HG03439 (cell line): Measurements from ENCODE around the gene RHO.

Experiments used
- ATAC-seq: cut with Tn5 transposase; IDR thresholded peaks from one replicate; pipeline ENCODE4 v1.9.1; 2021; ENCODE audit warnings: mild to moderate bottlenecking, moderate library complexity; ENCODE audit not compliant: unreplicated experiment

RHO gene

GRCh38 chr3:129576514-129577352, 48.3 kb downstream of the RHO start:
- ATAC-seq = no peak

- no peak for ATAC-seq
These were observed 48.9 kb downstream of the RHO start for GRCh38 chr3:129577366-129577765.

GRCh38 chr3:129577925-129578786, 49.7 kb downstream of the RHO start:
- ATAC-seq = no peak

- ATAC-seq = no peak
These were observed 51.6 kb downstream of the RHO start for GRCh38 chr3:129579991-129580390.

- ATAC-seq = no peak
These were observed 53.2 kb downstream of the RHO start for GRCh38 chr3:129581623-129582022.

GRCh38 chr3:129582799-129583198, 54.4 kb downstream of the RHO start:
- no peak for ATAC-seq

- no peak for ATAC-seq
These were observed 54.9 kb downstream of the RHO start for GRCh38 chr3:129583289-129583688.

GRCh38 chr3:129584631-129585030, 56.2 kb downstream of the RHO start:
- no peak for ATAC-seq
